HG03103 (cell line): ENCODE results near the gene TMEM240.
"Not testable (repeated sequence)": the region's sequence is repeated elsewhere in the genome, so short reads cannot be mapped to it uniquely, and the experiment has no call there.

Experiments used
- ATAC-seq: cut with Tn5 transposase; IDR thresholded peaks from one replicate; pipeline ENCODE4 v1.9.1; 2021; ENCODE audit warnings: low read depth; ENCODE audit not compliant: unreplicated experiment

The TMEM240 gene

GRCh38 chr1:1505801-1506200 is 34.6 kb downstream of the TMEM240 start:
- not testable (repeated sequence) for ATAC-seq

DNA sequence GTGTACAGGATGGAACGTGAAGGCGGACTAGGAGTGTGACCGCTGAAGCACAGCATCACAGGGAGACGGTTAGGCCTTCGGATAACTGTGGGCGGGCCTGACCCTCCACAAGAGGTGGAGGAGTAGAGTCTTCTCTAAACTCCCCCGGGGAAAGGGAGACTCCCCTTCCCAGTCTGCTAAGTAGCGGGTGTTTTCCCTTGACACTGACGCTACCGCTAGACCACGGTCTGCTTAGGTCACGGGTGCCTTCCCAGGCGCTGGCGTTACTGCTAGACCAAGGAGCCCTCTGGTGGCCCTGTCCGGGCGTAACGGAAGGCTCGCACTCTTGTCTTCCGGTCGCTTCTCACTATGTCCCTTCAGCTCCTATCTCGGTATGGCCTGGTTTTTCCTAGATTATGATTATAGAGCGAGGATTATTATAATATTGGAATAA is 35.0 kb downstream of the TMEM240 start:
- not testable (repeated sequence) for ATAC-seq

DNA sequence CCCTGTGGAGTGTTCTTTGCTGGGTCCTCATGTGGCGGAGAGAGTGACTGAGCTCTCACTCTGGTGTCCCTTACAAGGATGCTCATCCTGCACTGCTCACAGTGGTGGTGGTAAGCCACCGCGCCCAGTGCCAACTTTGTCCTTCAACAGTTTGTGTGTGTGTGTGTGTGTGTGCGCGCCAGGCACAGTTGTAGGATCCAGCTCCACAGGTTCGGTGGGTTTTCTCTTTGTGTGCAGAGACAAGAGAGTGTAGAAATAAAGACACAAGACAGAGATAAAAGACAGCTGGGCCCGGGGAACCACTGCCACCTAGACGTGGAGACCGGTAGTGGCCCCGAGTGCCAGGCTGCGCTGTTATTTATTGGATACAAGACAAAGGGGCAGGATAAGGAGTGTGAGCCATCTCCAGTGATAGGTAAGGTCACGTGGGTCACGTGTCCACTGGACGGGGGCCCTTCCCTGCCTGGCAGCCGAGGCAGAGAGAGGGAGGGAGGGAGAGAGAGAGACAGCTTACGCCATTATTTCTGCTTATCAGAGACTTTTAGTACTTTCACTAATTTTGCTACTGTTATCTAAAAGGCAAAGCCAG is 35.6 kb downstream of the TMEM240 start:
- not testable (repeated sequence) for ATAC-seq

- not testable (repeated sequence) for ATAC-seq
These were observed 44.9 kb downstream of the TMEM240 start for GRCh38 chr1:1495461-1495975.

GRCh38 chr1:1494311-1494710 is 46.1 kb downstream of the TMEM240 start:
- ATAC-seq: not testable (repeated sequence)

DNA sequence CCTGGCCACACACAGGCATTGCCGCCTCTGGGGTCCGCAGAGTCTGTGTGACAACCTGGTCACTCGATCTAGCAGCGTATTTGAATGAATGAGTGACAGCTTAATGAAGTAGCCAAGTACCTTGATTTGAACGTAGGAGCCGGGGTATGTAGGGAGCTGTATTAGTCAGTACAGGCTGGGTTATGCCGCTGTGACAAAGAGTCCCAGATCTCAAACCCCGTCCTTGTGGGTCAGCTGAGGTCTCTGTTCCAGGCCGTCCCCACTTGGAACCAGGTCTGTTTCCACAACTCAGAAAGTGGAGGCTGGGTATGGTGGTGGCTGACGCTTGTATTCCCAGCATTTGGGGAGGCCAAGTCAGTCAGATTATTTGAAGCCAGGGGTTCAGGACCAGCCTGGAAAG is 48.8 kb downstream of the TMEM240 start:
- ATAC-seq: no peak

DNA sequence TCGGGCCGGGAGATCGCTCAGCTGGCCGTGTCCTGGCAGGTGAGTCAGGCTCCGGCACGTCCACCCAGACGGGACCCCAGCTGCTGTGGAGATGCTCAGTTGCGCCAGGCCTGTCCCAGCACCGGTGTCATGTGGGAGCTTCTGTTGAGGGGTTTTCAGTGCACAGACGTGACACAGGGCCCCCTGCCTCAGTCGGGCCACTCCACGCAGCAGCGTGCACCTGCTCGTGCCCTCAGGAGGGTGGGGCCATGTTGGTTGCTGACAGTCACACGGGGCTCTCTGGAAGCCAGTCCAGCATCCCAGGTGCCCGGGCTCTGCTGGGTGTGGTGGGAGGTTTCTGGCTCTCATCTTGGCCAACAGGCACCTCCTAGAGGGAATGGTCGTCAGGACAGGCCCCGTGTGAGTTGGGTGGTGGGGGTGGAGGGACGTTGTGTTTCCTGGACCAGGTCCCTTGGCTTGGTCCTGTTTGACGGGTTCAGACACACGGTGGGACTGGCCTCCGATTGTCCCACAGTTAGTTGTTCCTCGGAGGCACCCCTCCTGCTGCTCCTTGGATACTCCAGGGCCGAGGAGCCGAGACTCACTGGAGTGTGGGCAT is 49.7 kb downstream of the TMEM240 start:
- ATAC-seq: no peak

DNA sequence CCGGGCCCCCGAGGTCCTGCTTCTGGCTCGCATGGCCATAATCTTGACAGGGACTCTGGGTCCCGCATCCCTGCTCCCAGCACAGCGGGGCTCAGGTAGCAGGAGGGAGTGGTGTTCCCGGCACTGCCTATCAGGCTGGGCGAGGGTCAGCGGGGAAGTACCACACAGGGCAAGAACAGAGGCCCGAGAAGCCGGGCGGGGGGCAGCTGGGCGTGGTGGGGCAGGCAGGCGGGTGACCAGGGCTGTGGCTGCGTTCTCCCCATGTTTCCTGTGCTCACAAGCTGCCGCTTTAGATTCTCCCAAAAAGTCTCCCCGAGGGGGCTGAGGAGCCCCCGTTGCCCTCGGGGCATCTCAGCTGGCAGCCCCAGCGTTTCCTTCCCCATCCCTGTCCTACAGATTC is 50.6 kb downstream of the TMEM240 start:
- no peak for ATAC-seq

DNA sequence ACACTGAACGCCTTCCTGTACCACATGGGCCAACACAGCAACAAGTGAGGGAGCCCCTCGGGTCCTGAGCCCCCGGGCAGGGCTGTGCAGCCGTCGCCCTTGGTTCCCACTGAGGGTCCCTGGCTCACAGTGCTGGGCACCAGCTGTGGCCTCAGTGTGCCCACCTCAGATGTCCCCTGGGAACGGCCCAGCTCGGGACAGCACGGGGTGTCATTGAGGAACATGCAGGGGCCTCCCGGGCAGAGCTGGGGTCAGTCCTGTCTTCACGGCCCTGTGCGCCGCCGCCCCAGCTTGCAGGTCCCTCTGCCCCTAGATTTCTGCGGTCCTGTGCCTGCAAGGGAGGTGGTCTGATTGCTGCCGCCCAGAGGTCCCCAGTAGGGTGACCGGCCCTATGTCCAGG is 51.2 kb downstream of the TMEM240 start:
- ATAC-seq: no peak

- ATAC-seq: no peak
These were observed 52.7 kb downstream of the TMEM240 start for GRCh38 chr1:1487701-1488100.

DNA sequence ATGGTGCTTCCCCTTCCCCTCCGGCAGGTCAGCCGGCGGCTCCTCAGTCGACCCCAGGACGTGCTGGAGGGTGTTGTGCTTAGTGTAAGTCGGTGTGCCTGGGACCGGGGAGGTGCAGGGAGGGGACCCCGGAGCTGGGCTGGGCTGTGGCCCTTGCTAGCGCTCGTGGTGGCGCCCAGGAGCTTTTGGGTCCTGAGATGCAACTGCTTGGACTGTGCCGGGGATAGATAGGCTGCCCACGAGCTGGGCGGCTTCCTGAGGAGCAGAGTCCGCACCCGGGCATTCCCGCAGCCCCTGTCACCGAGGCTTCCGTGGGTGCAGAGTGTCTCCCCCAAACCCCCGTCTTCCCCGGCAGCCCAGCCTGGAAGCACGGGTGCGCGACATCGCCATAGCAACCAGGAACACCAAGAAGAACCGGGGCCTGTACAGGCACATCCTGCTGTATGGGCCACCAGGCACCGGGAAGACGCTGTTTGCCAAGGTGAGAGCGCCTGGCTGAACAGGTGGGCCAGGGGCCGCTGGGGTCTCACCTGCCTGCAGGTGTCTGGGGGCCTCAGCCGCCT is 54.6 kb downstream of the TMEM240 start:
- ATAC-seq: not testable (repeated sequence)

GRCh38 chr1:1484976-1485750 is 55.3 kb downstream of the TMEM240 start:
- not testable (repeated sequence) for ATAC-seq
